ENCODE results near the gene COL28A1.

Gene COL28A1

DNA sequence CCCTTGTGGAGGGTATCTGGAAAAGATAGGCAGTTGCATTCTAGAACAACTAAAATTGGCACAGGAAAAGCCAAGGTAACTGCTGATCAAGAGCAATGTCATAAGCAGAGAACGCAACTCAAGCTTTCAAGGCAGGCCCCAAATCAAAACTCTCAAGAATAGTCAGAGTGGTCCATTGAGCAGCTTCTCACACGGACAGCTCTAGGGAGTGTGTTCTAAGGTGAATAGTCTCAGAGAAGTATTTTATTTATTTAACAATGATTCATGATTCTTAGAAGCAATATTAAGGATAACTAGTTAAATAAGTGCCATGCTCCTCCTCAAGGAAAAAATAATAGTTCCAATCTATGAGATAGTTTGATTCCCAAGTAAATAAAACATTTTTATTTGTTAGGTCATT is 83.0 kb downstream of the COL28A1 start:
- no peak for DNase-seq

DNA sequence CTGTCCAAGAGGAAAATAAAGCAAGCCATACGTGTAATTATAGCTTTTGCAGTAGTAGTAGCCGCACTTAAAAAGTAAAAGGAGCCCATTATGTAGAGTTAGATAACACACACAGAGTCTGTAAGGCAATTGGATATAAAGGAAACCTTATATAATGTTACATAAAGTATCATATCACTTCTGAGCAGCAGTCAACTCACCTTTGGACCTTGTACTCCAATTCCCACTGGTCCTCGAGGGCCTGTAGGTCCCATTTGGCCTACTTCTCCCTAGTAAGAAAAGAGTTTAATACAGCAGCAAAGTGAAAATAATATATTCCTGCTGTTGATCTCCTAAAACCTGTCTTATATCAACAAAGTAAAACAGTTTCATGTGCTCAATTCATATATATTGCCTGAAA is 83.6 kb downstream of the COL28A1 start:
- no peak for DNase-seq

DNA sequence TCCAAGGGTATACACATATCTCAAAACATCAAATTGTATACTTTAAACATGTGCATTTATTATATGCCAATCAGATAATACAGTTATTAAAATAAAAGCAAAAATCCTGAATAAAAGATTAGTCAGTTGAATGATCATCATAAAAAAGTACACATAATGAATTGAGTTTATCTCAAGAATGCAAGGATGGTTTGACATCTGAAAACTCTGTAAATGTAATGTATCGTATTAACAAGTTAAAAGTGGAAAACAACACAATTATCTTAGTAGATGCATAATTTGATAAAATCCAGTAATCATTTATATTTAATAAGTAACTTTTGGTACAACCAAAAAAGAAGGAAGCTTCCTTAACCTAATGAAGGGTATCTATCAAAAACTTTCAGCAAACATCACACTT is 86.6 kb downstream of the COL28A1 start:
- no peak for DNase-seq

DNA sequence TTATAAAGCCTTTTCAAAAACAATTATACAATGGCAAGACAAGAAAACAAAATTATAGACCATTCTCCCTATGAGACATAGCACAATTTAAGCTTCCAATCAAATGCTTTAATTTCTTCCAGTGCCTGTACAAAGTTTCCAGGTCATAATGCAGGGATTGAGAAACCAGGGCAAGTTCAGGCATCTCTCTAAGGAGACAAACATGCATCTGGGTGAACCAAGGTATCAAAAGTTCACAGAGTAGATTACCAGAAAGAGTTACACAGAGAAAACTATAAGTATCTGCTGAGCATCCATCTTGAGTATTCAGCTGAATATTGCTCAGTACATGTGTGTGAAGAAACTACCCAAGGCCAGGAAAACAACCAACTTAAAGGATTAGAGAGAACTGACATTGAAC is 89.1 kb downstream of the COL28A1 start:
- no peak for DNase-seq

DNA sequence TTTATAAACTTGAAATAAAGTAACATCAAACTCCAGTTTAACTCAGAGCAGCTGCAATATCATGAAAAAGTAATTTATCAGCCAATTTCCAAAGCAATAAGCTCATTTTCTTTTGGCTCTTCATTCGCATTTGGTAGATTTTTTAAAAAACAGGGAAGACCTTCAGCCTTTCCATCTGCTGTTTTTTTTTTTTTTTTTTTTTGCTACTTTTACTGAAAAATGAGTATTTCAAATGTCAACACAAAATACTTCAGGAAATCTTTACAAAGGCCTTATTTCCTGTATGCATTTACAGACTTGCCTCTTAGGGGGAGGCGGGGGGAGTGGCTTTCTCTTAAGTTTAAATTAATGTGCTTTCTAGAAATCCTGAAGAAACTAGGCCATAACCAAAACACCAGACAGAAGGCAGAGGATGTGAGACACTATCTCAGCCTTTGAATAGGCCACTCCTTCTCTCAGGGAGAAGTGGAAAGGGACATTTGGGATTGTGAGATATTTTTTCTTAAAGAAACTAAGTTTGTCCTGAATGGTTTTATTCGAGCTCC is 91.8 kb downstream of the COL28A1 start:
- DNase-seq: no peak

DNA sequence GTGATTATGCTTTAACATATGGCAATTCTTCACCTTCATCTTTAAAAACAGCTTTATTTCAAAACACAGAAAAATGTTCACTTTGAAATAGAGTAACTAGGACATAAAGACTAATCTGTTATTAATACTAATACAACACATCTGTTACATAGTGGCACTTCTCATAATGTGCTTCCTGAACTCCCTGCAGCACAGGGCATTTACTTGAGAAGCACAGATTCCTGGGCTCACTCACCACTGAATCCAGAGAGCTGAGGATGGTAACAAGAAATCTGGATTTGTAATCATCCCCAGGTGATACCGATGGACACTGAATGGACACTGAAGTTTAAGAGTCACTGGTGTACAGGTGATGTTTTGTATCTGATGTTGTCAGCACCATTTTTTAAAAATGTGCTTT is 96.1 kb downstream of the COL28A1 start:
- no peak for DNase-seq

DNA sequence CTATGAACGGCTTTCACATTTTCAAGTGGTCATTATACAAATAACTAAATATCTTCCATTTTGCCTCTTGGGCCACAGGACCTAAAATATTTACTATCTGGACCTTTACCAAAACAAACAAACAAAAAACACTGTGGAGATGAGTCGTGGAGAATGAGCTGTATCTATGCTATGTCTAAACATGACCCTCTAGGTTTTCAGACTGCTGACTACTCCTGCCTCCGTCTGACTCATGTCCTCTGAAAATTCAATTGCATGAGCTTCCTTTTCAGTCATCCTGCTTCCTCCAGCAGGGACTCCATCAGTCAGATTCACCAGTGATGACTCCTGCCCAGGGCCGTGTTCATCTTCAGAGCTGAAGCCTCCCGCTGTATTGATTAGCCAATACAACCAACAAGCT is 96.8 kb downstream of the COL28A1 start:
- no peak for DNase-seq

DNA sequence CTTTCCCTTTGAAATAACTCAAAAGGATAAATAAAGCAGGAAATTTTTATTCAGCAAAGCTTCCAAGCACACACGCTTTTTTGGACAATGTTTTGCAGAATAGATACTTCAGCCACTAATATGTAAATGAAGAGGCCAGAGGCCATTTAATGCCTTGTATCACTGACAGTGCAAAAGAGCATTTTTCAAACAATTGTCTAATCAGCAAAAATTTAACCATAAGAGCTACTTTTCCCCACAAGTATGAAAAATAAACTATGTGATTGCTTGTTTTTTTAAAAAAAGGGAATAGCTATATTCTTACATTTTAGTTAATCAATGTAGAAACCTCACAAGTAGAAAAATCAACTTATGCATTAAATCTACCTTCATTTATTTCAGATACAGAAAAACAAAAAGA is 99.7 kb downstream of the COL28A1 start:
- no peak for DNase-seq

DNA sequence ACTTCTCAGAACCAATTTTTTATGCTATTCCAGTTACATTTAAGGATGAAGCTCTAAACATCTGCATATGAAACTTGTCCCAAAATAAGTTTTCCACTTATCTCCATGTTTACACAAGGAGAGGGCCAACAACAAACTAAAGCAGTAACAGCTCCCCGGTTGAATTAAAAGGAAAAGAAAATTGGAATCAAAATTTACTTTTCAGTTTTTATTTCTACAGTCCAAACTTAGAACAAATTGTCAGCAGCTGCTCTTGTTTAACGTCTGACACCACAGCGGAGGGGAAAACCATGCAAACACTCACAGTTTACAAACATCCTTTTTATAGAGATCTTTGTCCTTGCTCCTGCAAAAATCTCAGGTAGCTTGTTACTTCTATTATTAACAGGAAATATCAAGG is 101.3 kb downstream of the COL28A1 start:
- no peak for DNase-seq

DNA sequence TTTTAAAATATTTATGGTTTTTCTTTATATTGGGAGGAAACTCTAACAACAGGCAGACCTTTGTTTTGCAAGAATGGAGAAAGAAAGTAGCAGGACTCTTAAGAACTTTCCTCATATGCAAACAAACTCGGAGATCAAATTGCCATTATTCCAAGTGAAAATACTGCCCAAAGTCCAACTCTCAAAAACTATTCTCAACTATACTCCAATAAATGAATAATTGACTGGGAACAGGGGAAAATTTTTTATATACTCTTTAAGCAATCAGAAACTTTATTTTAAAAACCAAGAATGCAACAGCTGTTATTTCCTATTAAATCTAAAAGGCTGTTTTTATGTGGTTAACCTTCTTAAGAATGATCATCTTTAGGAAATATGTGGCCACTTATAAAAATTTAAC is 101.9 kb downstream of the COL28A1 start:
- DNase-seq: no peak

DNA sequence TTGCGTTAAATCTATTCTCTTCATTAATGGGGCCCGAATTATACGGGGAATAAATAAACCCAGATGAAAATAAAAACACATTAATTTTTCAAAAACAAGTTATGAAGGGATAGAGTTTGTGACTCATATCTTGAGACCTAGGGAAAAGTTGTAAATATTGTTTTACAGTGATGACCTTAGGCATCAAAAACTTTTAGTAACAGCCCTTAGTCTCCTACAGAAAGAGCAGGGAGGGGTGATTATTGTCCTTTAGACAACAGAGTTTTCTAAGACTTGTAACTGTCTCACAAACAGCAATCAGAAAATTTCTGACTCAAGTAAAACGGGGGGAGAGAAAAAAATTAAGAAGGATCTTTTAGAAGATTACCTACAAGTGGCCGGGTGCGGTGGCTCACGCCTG is 102.7 kb downstream of the COL28A1 start:
- no peak for DNase-seq

DNA sequence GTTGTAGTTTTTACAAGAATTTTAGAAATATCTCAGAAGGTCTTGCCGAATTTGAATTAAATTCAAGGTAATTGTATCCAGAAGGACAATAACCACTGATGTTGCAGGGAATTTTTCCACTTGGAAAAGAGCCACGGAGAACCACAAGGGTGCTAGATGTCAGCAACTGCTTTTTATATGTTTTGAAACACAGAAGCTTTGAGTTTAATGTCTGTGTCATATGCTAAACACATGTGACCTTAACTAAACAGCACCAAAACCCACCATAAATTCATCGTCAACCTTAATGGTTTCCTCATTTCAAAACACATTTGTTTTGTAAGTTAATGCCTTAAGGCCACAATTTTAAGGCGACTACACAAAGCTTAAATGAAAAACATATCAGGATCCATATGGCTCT is 106.9 kb downstream of the COL28A1 start:
- no peak for DNase-seq

DNA sequence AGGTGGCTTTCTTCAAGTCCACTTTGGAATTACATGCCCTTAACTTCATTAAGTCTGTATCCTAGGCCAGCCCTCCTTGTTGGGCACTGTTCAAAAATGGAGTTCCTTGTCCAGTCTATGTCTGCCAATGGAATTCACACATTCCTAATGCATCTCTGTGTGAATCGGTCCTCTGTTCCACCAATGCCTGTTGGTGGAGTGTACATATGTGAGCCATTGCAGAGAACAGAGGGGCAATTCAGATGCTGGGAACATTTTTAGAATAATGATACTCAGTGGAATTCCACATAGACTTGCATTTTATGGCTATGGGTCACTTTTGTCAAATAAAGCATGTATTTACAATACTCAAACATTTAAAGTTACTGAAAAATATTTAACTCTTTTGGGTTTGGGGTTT is 108.3 kb downstream of the COL28A1 start:
- no peak for DNase-seq

DNA sequence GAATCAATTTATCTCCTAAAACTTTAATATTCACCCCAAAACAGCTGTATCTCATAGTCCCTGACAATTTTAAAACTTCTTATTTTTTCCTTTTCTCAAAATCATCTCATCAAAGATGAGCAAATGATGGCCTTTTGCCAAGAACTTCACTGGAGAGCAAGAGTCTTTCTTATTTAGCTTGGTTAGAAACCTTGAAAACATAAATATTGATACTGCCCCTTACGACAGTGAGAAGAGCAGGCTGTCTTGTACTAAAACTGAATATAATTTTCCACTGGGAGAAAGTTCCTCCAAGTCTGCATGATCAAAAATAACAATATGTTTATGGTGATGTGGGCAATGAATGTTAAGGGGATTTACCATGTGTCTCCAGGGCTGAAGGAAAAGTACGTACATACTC is 109.0 kb downstream of the COL28A1 start:
- DNase-seq: no peak

DNA sequence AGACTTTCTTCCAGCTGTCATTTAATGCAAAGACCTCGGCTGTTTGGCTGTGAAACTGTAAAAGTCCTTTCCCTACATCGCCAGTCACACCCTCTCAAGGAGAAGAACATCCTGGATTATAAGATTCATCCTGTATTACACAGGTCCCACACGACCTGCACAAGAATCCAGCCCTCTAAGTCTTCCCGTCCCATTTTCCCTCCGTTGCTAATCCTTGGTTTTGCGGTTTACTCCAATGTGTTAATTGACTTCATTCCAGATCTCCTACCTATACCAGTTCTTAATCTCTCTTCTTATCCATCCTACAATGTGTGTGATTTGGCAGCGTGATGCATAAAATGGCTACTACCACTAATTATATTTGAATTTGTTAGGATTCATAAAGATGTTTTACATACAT is 110.4 kb downstream of the COL28A1 start:
- DNase-seq: no peak

DNA sequence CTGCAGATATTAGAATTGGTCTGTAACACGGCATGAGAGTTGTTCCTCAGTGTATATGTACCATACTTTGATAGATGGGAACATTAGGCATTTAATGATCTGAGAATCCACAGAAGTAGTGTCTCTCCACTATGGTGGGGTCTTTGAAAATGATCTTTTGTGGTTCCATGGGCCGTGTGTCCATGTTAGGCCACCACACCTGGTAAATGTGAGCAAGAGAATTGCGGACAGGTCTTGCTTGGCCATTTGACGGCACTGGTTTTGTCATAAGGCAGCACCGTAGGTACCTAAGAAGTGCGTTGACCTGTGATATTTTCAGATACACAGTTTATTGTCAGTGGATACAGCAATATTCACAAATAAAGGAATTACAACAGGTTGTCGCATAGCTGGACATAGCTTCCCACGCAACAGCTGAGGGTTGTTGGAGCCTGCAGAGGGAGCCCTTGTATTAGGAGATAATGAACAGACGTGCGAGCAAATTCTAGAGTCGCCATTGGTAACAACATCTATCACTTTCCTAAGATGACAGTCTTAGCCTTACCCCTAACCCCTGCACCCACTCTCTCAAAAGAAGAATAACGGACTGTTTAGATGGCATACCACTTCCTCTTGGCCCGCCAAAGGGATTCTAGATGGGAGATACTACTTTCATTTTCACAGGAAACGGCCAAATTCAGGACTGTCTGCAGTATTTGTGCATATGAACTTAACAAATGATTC is 111.4 kb downstream of the COL28A1 start:
- peak; percentile 6 for DNase-seq

DNA sequence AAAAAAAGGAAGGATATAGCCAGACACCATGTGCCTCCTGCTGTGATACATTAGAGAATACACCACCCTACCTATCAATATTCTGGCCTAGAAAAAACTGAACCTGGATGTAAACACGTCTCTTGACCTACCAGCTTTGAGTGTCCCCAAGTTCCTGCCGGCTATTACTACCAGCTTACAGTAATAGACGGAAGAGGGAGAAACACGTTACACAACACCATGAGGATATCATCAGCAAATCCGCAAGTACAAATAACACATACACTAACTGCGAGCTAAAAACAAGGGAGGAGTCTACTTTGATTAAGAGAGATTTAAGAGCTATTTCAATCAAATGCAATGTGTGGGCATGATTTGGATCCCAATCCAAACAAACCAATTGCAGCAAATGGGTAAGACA is 113.0 kb downstream of the COL28A1 start:
- no peak for DNase-seq

DNA sequence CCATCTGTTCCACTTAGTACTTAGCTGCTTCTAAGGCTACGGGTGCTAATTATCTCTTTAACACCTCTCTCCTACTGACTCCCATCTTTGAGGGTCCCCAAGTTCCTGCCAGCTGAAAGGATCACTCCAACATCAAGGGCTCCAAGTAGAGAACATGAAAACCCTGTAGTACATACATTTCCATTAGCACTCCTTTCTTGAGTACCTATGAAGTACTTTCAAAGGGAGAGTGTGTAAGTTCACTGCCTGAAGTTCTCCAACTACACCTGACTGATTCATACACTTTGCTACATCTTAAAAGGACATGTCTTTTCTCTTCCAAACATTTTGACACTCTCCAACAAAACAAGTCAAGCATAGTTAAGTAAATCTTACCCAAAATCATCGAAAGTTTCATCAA is 113.8 kb downstream of the COL28A1 start:
- DNase-seq: no peak

DNA sequence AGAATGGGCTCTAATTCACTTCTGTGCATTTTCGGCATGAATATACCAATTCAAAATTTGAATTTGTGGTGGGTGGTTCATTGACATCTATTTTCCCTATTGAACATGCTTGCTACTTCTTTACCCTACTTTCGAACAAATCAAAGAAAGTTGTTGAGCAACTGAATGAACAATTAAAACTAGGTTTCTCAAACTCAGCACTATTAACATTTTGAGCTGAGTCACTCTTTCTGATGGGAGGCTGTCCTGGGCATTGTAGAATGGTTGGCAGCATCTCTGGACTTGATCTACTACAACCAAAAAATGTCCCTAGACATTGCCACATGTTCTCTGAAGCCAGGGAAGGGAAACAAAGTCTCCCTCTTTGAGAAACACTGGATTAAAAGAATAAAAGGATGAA is 116.7 kb downstream of the COL28A1 start:
- no peak for DNase-seq

DNA sequence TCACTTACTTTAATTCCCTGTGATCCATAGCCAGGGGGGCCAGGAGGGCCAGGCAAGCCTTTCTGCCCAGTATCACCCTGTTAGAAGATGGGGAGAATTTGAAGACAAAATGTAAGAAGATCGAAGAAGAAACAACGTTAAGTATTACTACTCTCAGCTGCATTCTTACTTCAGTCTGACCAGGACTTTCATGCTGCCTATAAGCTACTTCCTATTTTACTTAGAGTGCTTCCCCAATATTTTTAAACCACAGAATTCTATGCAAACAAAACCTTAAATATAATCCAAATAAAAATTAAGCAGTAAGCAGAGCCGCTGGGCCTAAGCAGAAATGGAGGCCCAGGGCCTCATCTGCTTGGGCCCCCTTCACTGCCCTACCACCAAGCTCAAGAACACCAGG is 117.8 kb downstream of the COL28A1 start:
- no peak for DNase-seq

DNA sequence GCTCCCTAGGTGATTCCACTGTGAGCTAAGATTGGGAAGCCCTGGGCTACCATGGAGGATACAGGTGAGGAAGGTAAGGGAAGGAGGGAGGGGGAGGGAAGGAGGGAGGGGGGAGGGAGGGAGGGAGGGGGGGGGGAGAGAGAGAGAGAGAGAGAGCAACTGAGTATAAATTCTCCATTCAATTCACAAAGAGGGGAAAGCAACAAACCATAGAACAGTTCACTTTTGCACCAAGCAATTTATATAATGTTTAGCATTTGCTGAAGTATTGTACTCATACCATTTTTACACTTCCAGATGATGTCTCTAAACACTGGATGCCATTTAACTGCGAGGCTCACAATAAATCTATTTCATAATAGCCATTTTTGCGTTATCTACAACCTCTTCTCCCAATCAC is 118.3 kb downstream of the COL28A1 start:
- no peak for DNase-seq

DNA sequence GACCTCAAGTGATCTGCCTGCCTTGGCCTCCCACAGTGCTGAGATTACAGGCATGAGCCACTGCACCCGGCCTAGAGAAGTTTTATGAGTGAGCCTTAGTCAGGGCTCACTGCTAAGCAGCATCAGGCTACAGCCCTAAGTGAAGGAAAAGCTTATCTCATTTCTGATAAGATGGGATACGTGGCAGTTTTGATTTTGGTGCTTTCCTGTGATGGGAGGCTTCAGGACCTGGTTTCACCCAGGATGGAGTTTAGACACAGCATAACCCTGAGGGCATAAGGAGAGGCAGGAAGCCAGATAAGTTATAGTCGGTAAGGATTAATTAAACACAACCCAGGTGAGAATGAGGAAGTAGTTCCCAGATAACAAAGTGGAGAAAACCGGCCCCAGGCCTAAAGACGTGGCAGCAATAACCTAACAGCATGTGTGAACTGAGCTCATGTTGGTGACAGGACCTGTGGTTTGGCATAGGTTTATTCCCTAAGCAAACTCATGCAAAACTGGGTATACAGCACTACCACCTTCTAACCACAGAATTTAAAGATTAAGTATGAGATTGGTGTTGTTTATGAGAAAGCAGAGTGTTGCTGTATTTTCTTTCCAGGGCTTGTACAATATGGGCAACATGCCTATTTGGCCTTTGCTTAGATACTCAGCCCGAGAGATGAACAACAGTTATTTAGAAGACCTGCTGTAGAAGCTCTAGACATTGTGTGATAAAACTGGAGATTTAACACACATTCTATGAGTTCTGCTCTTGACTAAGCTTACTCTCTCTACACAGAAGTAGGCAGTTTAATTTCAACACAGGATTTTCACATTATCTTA is 119.4 kb downstream of the COL28A1 start:
- DNase-seq: no peak

DNA sequence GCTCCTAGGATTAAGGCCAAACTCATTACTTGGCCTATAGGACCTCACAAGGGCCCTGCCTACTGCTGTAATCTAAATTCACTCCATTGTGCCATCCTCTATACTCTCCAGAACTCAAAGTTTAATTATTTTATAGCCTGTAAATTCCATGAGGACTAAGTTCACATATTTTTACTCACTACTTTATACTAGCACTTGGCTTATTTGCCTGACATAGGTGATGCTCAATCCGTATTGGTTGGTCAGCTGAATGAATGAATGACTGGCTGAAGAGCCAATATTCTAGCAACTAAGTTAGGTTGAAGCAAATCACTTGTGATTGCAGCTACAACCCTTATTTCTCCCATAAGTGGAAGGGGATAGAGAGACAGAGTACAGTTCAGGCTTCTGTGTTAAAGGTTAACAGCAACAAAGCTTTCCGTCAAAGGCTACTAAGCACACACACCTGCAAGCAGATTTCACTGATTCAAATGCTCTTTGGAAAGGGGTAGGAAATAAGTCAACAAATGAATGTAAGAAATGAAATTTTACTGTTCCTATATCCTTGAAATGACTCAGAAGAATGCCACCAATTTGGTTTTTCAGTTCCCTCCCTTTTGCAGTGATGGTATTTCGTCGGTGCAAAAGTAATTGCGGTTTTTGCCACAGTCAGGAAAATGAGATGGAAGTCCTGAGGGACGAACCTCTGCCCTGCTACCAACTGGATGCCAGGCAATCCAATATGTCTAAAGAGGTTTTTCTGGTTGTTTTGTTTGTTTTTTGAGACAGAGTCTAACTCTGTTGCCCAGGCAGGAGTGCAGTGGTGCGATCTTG is 120.7 kb downstream of the COL28A1 start:
- no peak for DNase-seq
